Fibroblast of villous mesenchyme (primary cell): ENCODE data around the gene STOX2. TPM values are rescaled to one million over a fixed set of nuclear protein-coding genes. Genes with fewer than 3 reads are reported as not detected.

ENCODE experiments used
- DNase-seq: peaks from one replicate; pipeline ENCODE4 v3.0.0-alpha.2; 2010; ENCODE audit warnings: low read depth
- H3K4me3 ChIP-seq: 2 replicates; pipeline ENCODE4 v1.5.1; 2011; ENCODE audit warnings: low read depth, mild to moderate bottlenecking, low read length
- total RNA-seq: library from RNA; depleted of rRNA; stranded (reverse); fragments of >200 nt; gene quantifications from 2 replicates; pipeline ENCODE4 v1.2.3, GENCODE V29; 2012
- TF ChIP-seq, protein P1 (sequence below): IDR thresholded peaks from 2 replicates; pipeline ENCODE4 v1.5.1; 2012; ENCODE audit warnings: low read depth, mild to moderate bottlenecking, low read length; ENCODE audit not compliant: insufficient read depth

The STOX2 gene
- total RNA-seq, 1 donor: 0.43 TPM

DNA sequence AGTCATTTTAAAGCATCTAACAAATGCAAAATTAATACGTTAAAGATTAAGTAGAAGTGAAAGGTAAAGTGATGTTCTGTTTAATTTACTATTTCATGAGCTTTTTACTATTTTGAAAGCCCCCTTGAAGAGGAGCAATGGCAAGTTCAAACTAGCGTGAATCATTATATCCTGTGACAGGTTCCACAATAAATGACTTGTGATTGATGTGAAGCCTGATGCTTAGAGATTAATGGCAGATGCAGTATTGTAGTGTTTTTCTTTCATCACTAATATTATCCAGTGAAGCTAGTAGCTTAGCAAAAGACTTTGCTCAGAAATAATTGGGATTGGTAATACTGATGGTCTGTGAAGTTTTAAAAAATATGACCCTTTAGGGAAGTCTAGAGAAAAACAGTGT is 57.3 kb downstream of the STOX2 start:
- H3K4me3 ChIP-seq: no peak overlapping the region
- TF ChIP-seq, protein P1, sequence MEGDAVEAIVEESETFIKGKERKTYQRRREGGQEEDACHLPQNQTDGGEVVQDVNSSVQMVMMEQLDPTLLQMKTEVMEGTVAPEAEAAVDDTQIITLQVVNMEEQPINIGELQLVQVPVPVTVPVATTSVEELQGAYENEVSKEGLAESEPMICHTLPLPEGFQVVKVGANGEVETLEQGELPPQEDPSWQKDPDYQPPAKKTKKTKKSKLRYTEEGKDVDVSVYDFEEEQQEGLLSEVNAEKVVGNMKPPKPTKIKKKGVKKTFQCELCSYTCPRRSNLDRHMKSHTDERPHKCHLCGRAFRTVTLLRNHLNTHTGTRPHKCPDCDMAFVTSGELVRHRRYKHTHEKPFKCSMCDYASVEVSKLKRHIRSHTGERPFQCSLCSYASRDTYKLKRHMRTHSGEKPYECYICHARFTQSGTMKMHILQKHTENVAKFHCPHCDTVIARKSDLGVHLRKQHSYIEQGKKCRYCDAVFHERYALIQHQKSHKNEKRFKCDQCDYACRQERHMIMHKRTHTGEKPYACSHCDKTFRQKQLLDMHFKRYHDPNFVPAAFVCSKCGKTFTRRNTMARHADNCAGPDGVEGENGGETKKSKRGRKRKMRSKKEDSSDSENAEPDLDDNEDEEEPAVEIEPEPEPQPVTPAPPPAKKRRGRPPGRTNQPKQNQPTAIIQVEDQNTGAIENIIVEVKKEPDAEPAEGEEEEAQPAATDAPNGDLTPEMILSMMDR: no peak
- DNase-seq: no peak

DNA sequence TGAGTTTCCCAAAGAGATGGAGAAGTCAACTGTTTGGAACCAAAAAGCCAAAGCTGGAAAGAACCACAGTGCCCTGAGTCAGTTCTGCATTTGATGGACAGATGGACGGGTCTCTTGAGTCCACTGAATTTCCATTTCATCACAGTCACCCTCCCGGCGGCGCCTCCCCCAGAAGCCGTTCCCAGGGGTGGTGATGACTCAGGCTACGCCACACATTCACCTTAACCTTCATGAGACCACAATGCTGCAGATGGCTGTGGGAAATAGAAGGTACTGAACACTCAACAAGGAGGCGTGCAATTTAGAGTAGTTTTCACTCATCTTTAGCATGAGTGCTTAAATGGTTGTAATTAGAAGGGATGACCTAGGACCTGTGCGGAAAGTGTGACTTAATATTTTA is 61.3 kb downstream of the STOX2 start:
- no peak for DNase-seq
- TF ChIP-seq, protein P1: no peak
- H3K4me3 ChIP-seq: no peak overlapping the region

DNA sequence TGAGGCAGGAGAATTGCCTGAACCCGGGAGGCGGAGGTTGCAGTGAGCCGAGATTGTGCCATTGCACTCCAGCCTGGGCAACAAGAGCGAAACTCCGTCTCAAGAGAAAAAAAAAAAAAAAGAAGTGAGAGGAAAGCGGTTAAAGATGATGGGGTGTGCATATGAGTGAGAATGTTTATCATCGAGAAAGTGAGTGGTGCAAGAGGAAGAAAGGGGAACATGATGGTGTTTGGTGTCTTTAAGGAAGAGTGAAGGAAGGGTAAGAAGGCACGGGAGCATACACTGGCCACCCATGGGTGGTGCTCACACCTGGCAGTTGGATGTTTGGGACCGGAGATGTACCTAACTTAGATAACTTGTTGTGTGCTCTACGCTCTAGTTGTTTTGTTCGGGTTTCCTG is 62.2 kb downstream of the STOX2 start:
- no peak for DNase-seq
- H3K4me3 ChIP-seq: no peak overlapping the region
- TF ChIP-seq, protein P1: no peak

DNA sequence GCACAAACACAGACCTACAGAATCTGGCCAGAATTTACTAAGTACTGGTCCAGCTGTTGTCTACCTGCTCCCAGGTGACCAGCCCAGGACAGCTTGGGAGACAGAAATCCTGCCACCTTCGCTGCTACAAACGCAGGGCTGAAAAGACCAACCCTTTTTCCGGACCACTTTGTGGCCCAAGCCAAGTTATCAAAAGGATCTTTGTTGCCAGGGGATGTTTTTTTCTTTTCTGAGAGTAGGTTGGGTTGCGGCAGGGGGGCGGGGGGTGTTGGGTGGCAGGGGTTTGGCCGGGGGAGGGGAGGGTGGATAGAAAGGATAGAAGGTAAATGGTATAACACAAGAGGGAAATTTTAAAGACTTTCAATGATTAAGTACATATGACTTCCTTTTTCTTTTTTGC is 63.4 kb downstream of the STOX2 start:
- no peak for DNase-seq
- TF ChIP-seq, protein P1: no peak
- no peak overlapping the region for H3K4me3 ChIP-seq

DNA sequence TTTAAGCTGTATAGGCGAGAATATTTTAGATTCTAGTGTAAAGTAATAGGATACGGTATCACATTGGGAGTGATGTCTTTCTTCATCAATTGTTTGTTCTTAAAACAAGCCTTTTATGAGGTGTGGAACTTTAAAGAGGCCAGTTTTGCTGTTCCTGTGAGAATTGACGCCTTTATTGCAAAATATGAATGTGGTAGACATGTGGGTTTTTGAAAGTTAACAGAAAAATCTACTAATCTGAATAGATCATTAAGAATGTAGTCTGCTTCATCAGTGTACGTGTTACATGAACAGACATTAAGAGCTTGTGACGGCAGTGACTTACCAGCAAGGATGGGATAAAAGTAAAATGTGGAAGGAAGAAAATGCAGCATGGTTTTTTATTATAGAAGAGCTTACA is 63.8 kb downstream of the STOX2 start:
- no peak for DNase-seq
- no peak overlapping the region for H3K4me3 ChIP-seq
- TF ChIP-seq, protein P1: no peak

DNA sequence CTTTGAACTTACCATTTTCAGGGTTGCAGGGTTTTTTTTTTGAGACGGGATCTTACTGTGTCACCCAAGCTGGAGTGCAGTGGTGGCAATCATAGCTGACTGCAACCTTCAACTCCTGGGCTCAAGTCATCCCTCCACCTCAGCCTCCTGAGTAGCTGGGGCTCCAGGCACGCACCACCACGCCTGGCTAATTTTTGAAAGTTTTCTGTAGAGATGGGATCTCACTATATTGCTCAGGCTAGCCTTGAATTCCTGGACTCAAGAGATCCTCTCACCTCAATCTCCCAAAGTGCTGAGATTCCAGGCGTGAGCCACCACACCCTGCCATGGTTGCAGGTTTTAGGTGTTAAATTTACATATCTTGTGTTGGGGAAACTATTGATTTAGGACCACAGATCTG is 64.5 kb downstream of the STOX2 start:
- no peak for DNase-seq
- TF ChIP-seq, protein P1: no peak
- H3K4me3 ChIP-seq: no peak overlapping the region

DNA sequence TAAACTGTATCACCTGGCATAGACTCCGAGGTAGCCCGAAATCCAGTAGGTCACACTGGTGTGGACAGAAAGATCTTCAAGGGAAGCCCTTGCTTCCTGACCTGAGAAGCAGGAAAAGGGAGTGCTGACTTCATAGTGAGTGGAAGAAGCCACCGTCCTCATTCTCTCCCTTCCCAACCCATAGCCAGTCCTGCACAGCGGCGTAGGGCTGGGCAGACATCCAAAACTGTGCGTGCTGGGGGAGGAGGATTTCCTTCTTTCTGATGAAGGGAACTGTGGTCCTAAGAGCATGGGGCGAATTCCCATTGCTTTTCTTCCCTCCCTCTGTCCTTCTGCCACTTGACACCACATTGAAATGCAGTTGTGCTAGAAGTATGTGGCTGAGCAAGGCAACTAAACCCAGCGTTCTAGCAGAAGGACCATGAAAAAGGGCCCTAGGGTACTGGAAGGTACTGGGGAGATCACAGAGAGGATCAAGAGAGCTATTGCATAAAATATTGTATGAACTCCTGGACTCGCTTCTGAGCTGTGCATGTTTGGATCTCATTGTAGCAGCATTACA is 66.9 kb downstream of the STOX2 start:
- no peak for DNase-seq
- H3K4me3 ChIP-seq: no peak overlapping the region
- TF ChIP-seq, protein P1: no peak
